Ureter (tissue), 1 donor: ENCODE data around the gene JCHAIN. TPM values are rescaled to one million over a fixed set of nuclear protein-coding genes. Genes with fewer than 3 reads are reported as not detected.
"Not testable (repeated sequence)": the region's sequence is repeated elsewhere in the genome, so short reads cannot be mapped to it uniquely, and the experiment has no call there.

Source experiments
- DNase-seq: peaks from one replicate; pipeline ENCODE4 v3.0.0-alpha.2; 2020; ENCODE audit warnings: low spot score
- total RNA-seq: library from RNA; stranded (reverse); gene quantifications from one replicate; pipeline ENCODE4 v1.2.4, GENCODE V29; 2023
- donor health status: DM: yes; HTN: yes; CAD: no.

Gene JCHAIN
- total RNA-seq, 1 donor from 2014 or later: 374 TPM

- DNase-seq: no peak
Measured at GRCh38 chr4:70688795-70689231, 22.5 kb upstream of the JCHAIN start.

GRCh38 chr4:70687821-70688794 is 21.8 kb upstream of the JCHAIN start, which contains the start of gene UTP3:
UTP3 (plus strand) TSS chr4:70688532; CDS start chr4:70688678, 146 bp downstream.
- DNase-seq: peak; percentile 97

- DNase-seq: no peak
Measured at GRCh38 chr4:70687392-70687791, 21.1 kb upstream of the JCHAIN start.

- DNase-seq: not testable (repeated sequence)
Measured at GRCh38 chr4:70682142-70682541, 15.8 kb upstream of the JCHAIN start.

GRCh38 chr4:70681704-70682103 is 15.4 kb upstream of the JCHAIN start:
- DNase-seq: no peak

- no peak for DNase-seq
Measured at GRCh38 chr4:70680934-70681333, 14.6 kb upstream of the JCHAIN start.

- no peak for DNase-seq
Measured at GRCh38 chr4:70678383-70678999, 12.2 kb upstream of the JCHAIN start.

GRCh38 chr4:70676554-70677090 is 10.3 kb upstream of the JCHAIN start:
- no peak for DNase-seq

- no peak for DNase-seq
Measured at GRCh38 chr4:70674731-70675130, 8.4 kb upstream of the JCHAIN start.

GRCh38 chr4:70674191-70674590 is 7.9 kb upstream of the JCHAIN start:
- DNase-seq: no peak

GRCh38 chr4:70671091-70671490 is 4.8 kb upstream of the JCHAIN start:
- no peak for DNase-seq

GRCh38 chr4:70670332-70671014 is 4.2 kb upstream of the JCHAIN start:
- no peak for DNase-seq

GRCh38 chr4:70667740-70668535 is 1.6 kb upstream of the JCHAIN start:
- DNase-seq: no peak

- DNase-seq: not testable (repeated sequence)
Measured at GRCh38 chr4:70661309-70661922, 4.9 kb downstream of the JCHAIN start.

GRCh38 chr4:70660106-70660505 is 6.2 kb downstream of the JCHAIN start:
- DNase-seq: no peak

- no peak for DNase-seq
Measured at GRCh38 chr4:70658418-70658817, 7.9 kb downstream of the JCHAIN start.

GRCh38 chr4:70657326-70657725 is 9.0 kb downstream of the JCHAIN start:
- no peak for DNase-seq

GRCh38 chr4:70654605-70655011 is 11.7 kb downstream of the JCHAIN start:
- DNase-seq: no peak

GRCh38 chr4:70651864-70652506 is 14.3 kb downstream of the JCHAIN start:
- DNase-seq: no peak

GRCh38 chr4:70650741-70651140 is 15.6 kb downstream of the JCHAIN start:
- not testable (repeated sequence) for DNase-seq
